Activated effector memory CD4-positive, alpha-beta T cell treated with anti-CD3 and anti-CD28 coated beads, Interleukin-2, amount 50 U/mL, for 16 hours (primary cell): ENCODE data around the gene PRSS2.
A peak's percentile ranks its signal among the peaks of the same experiment; 100 is the strongest.

ENCODE experiments used
- DNase-seq: peaks from one replicate; pipeline ENCODE4 v3.0.0-alpha.2; 2020

Gene PRSS2

DNA sequence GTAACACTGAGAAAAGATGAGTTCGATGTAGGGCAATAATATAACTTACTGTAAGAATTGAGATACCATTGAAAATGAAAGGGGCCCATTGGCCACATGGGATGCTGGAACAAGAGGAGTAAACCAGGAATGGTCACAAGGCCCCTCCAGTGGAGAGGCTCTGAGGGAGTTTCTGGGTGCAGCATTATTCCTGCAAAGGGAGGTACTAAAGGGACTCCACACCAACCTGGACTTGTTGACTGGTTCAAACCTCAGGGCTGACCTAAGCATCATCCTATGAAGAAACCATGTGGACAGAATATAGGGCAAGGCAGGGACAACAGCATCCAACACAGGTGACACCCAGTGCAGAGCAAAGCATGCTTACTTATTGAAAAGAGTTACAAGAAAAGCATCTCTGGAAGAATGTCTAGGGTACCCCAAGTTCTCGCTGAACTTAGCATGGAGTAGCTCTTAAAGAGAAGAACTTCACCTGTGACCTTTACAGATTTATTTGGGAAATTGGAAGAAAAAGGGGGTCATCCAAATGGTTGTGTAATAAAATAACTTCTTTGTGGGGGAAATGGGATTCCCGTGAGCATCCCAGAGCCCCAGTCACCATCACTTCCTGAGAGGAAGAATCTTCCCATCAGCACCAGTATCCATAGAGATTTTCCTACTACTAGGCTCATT is 34.7 kb downstream of the PRSS2 start:
- DNase-seq, result no peak

DNA sequence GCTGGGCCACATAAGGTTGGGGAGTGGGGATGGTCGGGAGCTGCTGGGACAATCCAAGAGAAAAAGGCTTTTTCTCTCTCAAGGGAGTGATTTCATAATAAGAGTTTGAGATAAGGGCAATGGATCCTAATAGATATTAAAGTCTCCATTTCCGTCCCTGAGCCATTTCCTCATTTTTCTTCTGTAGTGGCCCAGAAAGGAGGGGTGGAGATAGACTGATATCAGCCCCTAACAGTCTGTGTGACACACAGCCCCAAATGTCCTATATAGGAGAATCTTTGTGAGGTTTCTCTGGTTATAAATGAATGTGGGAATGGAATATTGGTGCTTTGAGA is 35.2 kb downstream of the PRSS2 start:
- DNase-seq, result no peak

- peak; percentile 8 for DNase-seq
These were observed 36.2 kb downstream of the PRSS2 start for GRCh38 chr7:142806957-142807356.

GRCh38 chr7:142807855-142808460 is 37.2 kb downstream of the PRSS2 start:
- peak; percentile 78 for DNase-seq

DNA sequence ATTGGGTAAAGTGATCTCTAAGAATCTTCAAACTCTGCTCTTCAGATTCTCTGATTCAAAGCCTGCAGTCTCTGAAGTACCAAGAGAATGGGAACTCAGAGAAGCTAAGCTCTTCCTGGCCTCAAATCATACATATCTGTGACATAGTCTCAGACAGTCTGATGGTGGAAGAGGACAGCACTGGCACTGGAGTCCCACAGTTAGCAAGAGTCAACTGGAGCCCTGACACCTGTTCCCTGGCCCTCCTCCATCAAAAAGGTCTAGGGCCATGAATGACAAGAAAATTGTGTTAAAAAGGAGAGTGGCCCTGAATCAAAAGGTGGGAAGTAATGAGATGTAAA is 37.7 kb downstream of the PRSS2 start:
- no peak for DNase-seq

DNA sequence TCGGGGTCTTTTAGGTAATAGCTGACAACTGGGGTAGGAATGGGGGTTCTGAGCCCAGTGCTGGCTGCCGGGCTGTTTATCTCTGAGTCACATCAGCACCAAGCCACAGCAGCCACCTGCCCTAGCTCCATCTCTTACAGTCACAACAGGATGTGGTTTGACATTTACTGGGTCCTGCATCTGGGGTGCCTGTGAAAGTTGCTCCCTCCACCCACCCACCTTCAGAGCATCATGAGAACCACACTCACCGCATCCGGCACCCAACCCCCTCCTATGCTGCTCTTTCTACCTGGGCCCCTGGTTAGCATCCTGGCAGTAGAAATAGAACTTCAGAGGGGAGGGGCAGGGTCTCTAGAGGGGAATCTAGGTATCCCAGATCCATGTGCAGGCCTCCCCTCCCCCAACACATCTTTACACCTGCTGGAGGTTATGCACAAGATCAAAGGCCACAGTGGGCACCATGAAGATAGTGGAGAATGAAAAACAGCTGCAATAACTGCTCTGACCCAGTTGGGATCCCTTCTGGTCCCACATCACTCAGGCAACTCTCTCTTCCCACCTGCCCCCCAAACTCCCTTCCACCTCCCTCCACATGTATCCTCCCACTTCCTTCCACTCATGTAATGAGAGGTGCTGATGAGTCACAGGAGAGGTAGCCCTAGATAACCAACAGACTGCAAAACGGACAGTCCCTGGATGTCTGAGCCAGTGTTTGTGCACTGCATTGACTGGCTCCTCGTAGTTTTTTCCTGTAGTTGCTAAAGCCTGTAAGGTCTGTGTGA is 38.2 kb downstream of the PRSS2 start:
- DNase-seq, result peak; percentile 98

DNA sequence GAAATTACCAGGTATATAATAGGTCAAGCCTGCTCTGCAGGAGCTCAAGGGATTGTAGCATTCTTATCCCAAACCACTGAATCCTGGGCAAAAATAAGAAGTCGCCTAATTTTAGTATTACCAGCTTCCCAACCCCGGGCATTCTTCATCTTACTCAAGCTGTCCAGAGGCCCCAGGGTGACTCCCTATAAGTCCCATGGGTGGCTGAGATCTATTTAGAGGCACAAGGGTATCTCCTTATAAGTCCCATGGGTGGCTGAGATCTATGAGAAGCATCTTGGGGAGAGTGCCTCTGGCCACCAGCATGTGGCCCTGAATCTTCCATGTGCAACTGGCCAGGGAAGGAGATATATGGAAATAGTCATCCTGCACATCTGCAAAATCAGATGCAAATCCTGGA is 38.9 kb downstream of the PRSS2 start:
- no peak for DNase-seq

DNA sequence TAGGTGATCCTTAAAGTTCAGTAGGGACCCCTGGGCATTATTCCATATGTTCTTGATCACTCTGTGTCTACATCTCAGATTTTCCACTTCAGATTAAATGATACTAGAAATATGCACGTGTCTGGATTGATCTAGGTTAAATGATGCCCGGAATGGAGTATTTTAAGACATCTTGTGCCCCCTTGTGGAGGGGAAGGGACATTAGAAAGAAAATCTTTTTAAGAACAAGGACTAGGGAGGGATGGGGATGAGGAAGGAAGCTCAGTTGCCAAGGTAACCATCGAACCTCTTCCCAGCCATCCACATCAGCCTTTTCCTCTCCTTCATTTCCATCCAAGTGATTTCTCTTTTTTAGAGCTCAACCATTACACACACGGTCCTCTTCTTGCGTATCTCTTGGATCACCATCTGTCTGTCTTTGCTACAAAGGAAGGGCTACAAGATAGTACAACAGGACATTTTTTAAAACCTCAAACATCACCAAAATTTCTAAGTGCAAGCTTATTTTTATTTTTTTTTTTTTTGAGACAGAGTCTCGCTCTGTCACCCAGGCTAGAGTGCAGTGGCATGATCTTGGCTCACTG is 40.5 kb downstream of the PRSS2 start:
- no peak for DNase-seq

- DNase-seq, result no peak
These were observed 41.9 kb downstream of the PRSS2 start for GRCh38 chr7:142812437-142813215.

DNA sequence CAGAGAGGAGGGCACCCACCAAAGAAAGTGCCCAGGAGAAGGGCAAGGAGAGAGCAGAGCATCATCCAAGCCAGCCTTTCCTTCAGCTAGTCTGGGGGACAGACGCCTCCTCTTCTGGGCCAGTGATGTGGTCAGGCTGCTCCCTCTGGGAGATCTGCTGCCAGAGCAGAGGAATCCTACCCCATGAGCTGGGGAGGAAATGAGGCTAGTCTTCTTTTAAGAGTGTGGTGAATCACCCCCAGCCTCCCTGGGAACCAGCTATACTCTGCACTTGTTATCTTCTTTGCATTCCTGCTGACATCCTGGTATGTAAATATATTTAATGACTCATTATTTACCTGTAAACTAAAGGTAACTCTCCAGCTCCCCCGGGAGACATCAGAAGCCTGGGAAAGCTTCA is 42.5 kb downstream of the PRSS2 start:
- DNase-seq, result no peak

GRCh38 chr7:142813699-142814098 is 42.9 kb downstream of the PRSS2 start:
- DNase-seq, result no peak

GRCh38 chr7:142814451-142814850 is 43.7 kb downstream of the PRSS2 start:
- no peak for DNase-seq

GRCh38 chr7:142815134-142815533 is 44.4 kb downstream of the PRSS2 start:
- no peak for DNase-seq

DNA sequence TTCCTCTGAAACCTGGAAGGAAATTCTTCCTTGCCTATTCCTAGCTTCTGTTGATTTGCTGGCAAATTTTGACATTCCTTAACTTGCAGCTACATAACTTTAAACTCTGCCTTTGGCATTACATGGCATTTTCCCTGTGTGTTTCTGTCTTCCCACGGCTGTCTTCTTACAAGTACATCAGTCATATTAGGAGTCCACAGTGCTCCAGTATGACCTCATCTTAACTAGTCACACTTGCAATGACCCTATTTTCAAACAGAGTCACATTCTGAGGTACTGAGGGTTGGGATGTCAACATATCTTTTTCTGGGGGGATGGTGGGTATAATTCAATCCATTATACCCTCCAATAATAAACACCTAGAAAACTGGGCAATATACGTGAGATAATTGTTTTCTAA is 46.7 kb downstream of the PRSS2 start:
- DNase-seq, result no peak

DNA sequence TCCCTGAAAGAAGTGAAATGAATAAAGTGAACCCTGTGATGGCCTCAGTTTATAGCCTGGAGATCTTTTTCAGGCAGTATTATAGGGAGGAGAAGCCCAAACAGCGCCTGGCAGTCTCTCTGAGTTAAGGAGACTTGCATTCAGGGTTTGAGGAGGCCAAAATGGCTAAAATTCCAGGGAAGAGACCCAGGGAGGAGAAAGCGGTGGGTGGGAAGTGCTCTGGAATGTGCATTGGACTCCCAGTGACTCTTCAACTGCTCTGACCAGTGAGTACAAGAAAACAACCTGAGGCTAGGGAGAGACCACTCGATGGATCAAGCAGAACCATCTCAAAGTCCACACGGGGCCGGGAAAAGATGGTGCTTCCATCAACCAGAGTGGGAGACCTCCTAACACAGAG is 48.8 kb downstream of the PRSS2 start:
- no peak for DNase-seq

DNA sequence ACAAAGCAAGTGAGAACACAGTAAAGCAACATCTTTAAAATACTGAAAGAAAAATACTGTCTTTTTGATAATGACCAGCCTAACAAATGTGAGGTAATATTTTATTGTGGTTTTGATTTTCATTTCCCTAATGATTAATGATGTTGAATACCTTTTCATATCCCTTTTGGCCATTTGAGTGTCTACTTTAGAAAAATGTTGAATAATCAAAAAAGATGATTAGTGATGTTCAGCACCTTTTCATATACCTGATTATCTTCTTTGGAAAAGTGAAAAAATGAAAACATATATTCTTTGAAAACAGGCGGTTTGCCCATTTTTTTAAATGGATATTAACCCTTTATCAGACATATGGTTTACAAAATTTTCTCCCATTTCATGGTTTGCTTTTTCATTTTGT is 51.9 kb downstream of the PRSS2 start:
- no peak for DNase-seq
